ENCODE data around the gene PTPRN2.

Gene PTPRN2

GRCh38 chr7:158271646-158272045 is 316.0 kb downstream of the PTPRN2 start:
- Mint-ChIP-seq H3K36me3 (ENCODE audit: low read depth) (no peaks in the 10 kb centered on the region), H3K4me3 (no peak overlapping the region)

GRCh38 chr7:158270856-158271413 is 316.7 kb downstream of the PTPRN2 start:
- no peak overlapping the region for H3K4me3 Mint-ChIP-seq
- no peaks in the 10 kb centered on the region for H3K36me3 Mint-ChIP-seq (ENCODE audit: low read depth)
- H3K4me1 Mint-ChIP-seq (ENCODE audit: low read depth): no peaks in the 10 kb centered on the region
- H3K27ac Mint-ChIP-seq: no peak overlapping the region
- H3K27me3 Mint-ChIP-seq: no peaks in the 10 kb centered on the region
- no peak for DNase-seq
- H3K9me3 Mint-ChIP-seq: no peaks in the 10 kb centered on the region

More at GRCh38 chr7:158271646-158272045, 316.0 kb downstream of the PTPRN2 start:
- Mint-ChIP-seq H3K27me3 (no peaks in the 10 kb centered on the region), H3K4me1 (ENCODE audit: low read depth) (no peaks in the 10 kb centered on the region), H3K9me3 (no peaks in the 10 kb centered on the region), H3K27ac (no peak overlapping the region)
- DNase-seq: no peak

DNA sequence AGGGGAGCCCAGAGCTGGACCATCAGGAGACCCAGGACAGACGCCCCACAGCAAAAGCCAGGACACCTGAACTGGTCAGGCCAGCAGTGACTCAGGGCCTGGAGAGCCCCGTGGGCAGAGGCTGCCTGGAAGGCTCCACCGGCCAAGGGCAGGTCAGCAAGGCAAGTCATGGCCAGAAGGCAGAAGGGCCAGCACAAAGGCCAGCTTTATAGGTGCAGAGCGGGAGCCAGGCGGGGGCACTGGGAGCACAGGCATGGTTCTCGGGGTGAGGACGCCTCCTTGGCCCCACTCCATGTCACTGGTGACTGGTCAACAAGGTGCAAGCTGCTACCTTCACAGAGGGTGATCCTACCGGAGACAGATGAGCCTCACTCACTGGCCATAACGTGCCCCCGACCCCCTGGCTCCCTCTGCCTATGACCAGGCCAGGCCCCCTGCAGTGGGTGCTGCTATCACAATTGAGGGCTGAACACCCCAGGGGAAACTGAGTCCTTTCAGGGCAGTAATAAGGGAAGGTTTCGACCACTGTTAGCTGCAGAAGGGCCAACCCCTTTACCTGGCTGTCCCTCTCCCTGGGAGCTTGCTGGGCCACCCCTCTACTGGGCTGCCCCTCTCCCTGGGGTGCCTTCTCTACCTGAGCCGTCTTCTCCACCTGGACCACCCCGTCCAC is 317.4 kb downstream of the PTPRN2 start:
- no peak for DNase-seq
- Mint-ChIP-seq H3K4me1 (ENCODE audit: low read depth) (no peaks in the 10 kb centered on the region), H3K4me3 (no peak overlapping the region), H3K27me3 (no peaks in the 10 kb centered on the region), H3K27ac (no peak overlapping the region), H3K36me3 (ENCODE audit: low read depth) (no peaks in the 10 kb centered on the region), H3K9me3 (no peaks in the 10 kb centered on the region)

GRCh38 chr7:158268816-158269535 is 318.6 kb downstream of the PTPRN2 start:
- H3K27ac Mint-ChIP-seq: no peak overlapping the region
- no peaks in the 10 kb centered on the region for H3K27me3 Mint-ChIP-seq
- no peak for DNase-seq
- no peaks in the 10 kb centered on the region for H3K9me3 Mint-ChIP-seq
- H3K36me3 Mint-ChIP-seq (ENCODE audit: low read depth): no peaks in the 10 kb centered on the region
- H3K4me3 Mint-ChIP-seq: no peak overlapping the region
- no peaks in the 10 kb centered on the region for H3K4me1 Mint-ChIP-seq (ENCODE audit: low read depth)

GRCh38 chr7:158267742-158268435 is 319.7 kb downstream of the PTPRN2 start:
- H3K9me3 Mint-ChIP-seq: no peaks in the 10 kb centered on the region
- no peaks in the 10 kb centered on the region for H3K27me3 Mint-ChIP-seq
- H3K36me3 Mint-ChIP-seq (ENCODE audit: low read depth): no peaks in the 10 kb centered on the region
- no peak for DNase-seq
- no peak overlapping the region for H3K27ac Mint-ChIP-seq
- no peak overlapping the region for H3K4me3 Mint-ChIP-seq
- no peaks in the 10 kb centered on the region for H3K4me1 Mint-ChIP-seq (ENCODE audit: low read depth)

- no peak for DNase-seq
- Mint-ChIP-seq H3K36me3 (ENCODE audit: low read depth) (no peaks in the 10 kb centered on the region), H3K27ac (no peak overlapping the region), H3K27me3 (no peaks in the 10 kb centered on the region), H3K9me3 (no peaks in the 10 kb centered on the region), H3K4me3 (no peak overlapping the region), H3K4me1 (ENCODE audit: low read depth) (no peaks in the 10 kb centered on the region)
Measured at GRCh38 chr7:158266817-158267741, 320.5 kb downstream of the PTPRN2 start.

GRCh38 chr7:158266426-158266816 is 321.2 kb downstream of the PTPRN2 start:
- H3K27ac Mint-ChIP-seq: no peak overlapping the region
- H3K4me1 Mint-ChIP-seq (ENCODE audit: low read depth): no peaks in the 10 kb centered on the region
- DNase-seq: no peak
- H3K27me3 Mint-ChIP-seq: no peaks in the 10 kb centered on the region
- no peak overlapping the region for H3K4me3 Mint-ChIP-seq
- no peaks in the 10 kb centered on the region for H3K9me3 Mint-ChIP-seq
- no peaks in the 10 kb centered on the region for H3K36me3 Mint-ChIP-seq (ENCODE audit: low read depth)

DNA sequence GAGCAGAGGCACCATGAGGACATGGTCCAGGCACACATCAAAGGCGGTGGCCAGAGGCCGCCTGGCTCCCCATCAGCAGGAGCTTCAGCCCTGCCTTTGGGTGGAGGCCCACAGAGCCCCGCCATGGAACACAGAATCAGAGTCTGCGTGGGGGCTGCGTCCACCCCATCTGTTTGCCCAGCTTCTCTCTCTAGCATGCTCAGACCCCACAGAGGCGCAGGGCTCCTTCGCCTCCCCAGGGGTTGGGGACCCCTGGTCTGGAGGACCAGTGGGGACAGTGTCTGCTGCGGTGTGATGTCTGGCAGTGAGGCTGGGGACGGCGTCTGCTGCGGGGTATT is 321.9 kb downstream of the PTPRN2 start:
- Mint-ChIP-seq H3K4me3 (no peak overlapping the region), H3K27ac (no peak overlapping the region), H3K9me3 (no peaks in the 10 kb centered on the region), H3K4me1 (ENCODE audit: low read depth) (no peaks in the 10 kb centered on the region), H3K36me3 (ENCODE audit: low read depth) (no peaks in the 10 kb centered on the region), H3K27me3 (no peaks in the 10 kb centered on the region)
- no peak for DNase-seq

DNA sequence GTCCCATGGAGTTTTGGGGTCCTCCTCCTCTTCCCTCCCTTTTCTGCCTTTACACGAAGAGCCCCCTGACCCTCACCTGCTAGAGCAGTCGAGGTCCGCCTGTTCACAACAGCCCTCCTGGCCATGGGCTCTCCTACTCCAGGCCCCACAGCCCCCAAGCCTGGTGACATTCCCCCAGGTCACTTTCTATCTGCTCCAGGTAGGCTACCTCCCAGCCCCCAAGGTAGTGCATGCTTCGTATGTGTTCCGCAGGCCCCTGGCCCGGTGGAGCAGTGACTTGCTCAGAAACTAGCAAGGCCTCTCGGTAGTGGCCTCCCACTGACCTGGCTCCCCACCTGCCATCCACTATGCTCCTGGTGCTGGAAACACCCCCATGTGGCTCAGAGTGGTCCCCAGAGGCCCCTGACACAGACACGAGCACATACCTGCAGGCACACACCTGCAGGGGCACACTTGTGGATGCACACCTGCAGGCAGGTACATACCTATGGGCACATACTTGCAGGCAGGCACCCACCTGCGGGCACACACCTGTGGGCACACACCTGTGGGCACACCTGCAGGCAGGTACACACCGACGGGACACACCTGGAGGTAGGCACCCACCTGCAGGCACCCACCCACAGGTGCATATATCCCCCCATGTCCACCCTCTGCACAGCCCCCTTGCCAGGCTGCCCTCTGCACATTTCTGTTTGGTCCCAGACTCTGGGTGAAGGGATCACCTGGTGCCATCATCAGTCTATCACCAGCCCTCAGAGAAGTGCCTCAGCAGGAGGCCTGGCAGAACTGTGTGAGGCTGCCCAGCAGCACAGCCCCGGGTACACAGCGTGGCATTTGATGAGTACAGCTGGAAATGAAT is 322.5 kb downstream of the PTPRN2 start:
- no peak for DNase-seq
- no peaks in the 10 kb centered on the region for H3K9me3 Mint-ChIP-seq
- no peaks in the 10 kb centered on the region for H3K36me3 Mint-ChIP-seq (ENCODE audit: low read depth)
- H3K4me3 Mint-ChIP-seq: no peak overlapping the region
- no peaks in the 10 kb centered on the region for H3K27me3 Mint-ChIP-seq
- H3K4me1 Mint-ChIP-seq (ENCODE audit: low read depth): no peaks in the 10 kb centered on the region
- H3K27ac Mint-ChIP-seq: no peak overlapping the region

DNA sequence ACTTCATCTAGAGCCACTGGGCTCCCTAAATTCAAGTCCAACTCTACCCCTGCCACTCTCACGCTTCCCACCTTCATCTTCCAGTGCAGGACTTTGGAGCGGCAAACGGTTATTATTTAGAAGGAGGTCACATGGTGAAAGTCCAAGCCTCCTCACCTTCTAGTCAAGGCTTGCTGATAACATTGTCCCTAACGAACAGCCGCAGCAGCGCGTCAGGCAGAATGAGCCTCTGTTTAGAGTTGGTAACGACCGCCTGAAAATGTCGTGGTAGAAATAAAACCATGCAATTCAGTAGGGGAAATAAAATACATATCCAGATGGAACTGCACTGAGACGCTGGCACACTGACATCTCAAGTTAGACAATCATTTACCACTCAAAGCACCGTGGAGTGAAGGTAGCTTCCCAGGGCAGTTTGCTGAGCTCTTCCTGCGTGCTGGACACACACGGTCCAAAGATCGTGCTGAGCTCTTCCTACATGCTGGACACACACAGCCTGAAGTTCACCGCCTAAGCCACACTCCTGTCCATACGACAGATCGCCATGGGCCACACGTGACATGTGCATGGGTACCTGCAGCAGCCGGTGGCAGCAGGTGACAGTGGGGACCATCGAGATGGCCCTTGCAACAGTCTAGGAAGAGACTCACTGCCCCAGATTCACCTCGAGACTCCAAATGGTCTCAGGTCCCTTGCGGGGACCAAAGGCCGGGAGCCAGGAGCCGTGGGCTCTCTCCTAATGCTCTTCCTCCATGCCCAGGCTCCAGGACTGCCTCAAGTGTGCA is 323.5 kb downstream of the PTPRN2 start:
- H3K4me3 Mint-ChIP-seq: no peak overlapping the region
- no peaks in the 10 kb centered on the region for H3K4me1 Mint-ChIP-seq (ENCODE audit: low read depth)
- no peaks in the 10 kb centered on the region for H3K27me3 Mint-ChIP-seq
- no peaks in the 10 kb centered on the region for H3K36me3 Mint-ChIP-seq (ENCODE audit: low read depth)
- no peak overlapping the region for H3K27ac Mint-ChIP-seq
- no peaks in the 10 kb centered on the region for H3K9me3 Mint-ChIP-seq
- no peak for DNase-seq

- no peaks in the 10 kb centered on the region for H3K9me3 Mint-ChIP-seq
- H3K36me3 Mint-ChIP-seq (ENCODE audit: low read depth): no peaks in the 10 kb centered on the region
- no peak overlapping the region for H3K27ac Mint-ChIP-seq
- no peaks in the 10 kb centered on the region for H3K27me3 Mint-ChIP-seq
- DNase-seq: no peak
- H3K4me3 Mint-ChIP-seq: no peak overlapping the region
- H3K4me1 Mint-ChIP-seq (ENCODE audit: low read depth): no peaks in the 10 kb centered on the region
Measured at GRCh38 chr7:158263110-158263963, 324.3 kb downstream of the PTPRN2 start.

Data from activated T-cell treated with anti-CD3 and anti-CD28 coated beads, Interleukin-2, amount 50 U/mL, for 24 hours (primary cell).